HG03064 (cell line): Measurements from ENCODE around the gene ZNF329.

Source experiments
- ATAC-seq: cut with Tn5 transposase; IDR thresholded peaks from one replicate; pipeline ENCODE4 v1.9.1; 2021; ENCODE audit warnings: low read depth; ENCODE audit not compliant: unreplicated experiment

Gene ZNF329

DNA sequence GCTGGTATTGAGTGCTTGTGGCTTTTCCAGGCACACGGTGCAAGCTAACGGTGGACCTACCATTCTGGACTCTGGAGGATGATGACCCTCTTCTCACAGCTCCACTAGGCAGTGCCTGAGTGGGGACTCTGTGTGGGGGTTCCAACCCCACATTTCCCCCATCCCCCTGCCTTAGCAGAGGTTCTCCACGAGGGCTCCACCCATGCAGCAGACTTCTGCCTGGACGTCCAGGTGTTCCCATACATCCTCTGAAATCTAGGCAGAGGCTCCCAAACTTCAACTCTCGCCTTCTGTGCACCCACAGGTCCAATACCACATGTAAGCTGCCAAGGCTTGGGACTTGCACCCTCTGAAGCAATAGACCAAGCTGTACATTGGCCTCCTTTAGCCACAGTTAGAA lies 27.2 kb downstream of the ZNF329 start:
- ATAC-seq = no peak

DNA sequence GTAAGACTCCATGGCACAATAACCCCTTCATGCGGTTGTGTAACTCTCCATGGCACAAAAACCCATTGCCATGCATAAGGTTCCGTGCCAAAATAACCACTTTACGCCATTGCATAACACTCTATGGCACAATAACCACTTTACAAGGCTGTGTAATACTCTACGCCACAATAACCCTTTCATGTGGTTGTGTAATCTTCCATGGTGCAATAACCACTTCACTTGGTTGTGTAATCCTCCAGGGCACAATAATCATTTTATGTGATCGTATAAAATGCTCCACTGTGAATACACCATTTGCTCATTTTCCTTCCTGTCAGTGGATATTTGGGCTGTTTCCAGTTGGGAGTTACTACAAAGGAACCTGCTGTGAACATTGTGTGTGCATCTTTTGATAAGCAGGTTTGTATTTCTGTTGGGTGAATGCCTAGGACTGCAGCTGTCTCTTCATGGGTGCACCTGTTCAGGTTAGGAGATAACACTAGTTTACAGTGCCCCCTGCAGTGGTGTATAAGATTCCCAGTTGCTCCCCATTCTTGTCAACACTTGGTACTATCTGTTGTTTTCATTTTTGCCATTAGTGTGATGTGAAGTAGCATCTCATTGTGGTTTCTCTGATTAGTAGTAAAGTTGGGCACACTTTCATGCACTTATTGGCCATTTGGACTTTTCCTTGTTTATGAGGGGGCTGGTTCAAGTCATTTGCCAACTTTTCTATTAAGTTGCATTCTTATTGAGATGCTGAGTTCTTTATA lies 31.4 kb downstream of the ZNF329 start:
- ATAC-seq = no peak

DNA sequence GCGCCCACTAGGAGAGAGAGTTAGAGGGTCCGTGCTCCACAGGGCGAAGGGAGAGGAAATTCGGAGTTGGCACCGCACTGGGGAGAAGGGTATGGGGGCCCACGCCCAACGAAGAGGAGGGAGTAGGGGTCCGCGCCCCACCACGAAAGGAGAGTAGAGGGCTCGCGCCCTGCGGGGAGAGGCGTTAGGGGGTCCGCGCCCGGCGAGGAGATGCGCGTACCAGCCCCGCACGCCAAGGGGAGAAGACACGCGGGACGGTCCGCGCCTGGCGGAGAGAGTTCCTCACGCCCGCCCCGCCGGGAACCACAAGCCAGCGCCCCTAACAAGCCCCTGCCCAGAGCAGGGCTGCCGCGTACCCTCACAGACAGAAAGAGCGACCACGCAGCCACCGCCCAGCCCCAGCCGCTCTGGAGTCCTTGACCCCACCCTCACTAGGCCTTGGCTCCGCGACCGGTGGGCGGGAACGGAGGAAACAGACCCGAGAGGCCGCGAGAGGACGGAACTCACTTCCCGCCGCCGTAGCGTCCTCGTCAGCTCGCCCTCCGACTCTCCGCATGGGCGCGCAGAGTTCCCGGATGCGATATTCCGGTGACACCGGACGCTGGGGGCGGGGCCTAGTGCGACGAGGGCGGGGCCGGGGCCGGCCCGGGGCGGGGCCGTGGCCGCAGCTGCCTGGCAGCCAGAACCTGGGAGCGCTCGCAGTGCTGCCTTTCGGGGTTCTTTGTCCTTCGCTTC lies 32.6 kb downstream of the ZNF329 start:
- ATAC-seq = no peak

DNA sequence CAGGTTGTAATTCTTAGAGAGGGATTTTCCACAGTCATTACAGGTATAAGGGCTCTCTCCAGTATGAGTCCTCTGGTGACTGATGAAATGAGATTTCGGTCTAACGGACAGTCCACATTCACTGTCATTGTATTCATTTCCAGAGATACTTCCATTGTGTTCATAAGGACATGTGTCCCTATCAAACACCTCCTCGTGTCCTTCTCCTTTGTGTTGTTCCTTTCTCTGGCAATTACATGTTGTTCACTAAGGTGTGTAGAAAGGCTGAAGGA lies 42.1 kb downstream of the ZNF329 start:
- no peak for ATAC-seq

DNA sequence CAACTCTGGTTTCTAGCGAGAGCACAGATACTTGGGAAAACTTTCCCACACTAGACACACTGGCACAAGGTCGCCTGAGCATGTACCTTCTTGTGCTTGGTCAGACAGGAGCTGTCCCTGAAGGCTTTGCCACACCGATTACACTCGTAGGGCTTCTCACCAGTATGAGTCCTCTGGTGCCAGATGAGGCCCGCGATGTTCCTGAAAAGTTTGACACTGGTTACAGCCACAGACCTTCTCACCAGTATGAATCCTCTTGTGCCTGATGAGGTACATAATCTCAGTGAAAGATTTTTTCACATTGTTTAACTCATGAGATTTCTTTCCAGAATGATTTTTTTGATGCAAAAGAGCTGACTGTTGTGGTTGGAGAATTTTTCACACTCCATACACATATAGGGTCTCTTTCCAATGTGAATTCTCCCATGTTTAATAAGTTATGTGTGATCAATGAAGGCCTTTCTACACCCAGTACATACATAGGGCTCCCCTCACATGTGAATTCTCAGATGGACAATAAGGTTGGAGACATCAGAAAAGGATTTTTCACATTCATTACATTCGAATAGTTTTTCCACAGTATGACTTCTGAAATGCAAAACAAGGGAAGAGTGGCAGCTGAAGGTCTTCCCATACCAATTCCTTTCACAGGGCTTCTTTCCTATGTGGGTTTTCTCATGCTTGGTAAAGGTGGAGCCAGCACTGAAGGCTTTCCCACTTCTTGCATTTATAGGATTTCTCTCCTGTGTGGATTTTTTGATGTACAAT lies 42.6 kb downstream of the ZNF329 start:
- no peak for ATAC-seq

DNA sequence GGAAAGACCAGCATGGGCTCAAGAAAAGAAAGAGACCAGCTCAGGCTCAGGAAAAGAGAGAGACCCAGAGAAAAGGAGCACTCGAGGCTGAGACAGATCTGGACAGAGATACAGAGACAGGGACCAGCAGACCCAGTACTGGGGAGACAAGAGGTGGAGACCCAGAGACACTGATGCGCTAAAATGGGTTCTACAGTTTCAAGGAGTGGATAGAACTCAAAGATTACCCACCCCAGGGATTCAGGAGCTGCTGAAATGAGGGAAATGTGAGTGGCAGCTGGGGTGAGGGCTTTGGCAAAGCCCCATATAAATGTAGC lies 51.9 kb downstream of the ZNF329 start:
- ATAC-seq = no peak

DNA sequence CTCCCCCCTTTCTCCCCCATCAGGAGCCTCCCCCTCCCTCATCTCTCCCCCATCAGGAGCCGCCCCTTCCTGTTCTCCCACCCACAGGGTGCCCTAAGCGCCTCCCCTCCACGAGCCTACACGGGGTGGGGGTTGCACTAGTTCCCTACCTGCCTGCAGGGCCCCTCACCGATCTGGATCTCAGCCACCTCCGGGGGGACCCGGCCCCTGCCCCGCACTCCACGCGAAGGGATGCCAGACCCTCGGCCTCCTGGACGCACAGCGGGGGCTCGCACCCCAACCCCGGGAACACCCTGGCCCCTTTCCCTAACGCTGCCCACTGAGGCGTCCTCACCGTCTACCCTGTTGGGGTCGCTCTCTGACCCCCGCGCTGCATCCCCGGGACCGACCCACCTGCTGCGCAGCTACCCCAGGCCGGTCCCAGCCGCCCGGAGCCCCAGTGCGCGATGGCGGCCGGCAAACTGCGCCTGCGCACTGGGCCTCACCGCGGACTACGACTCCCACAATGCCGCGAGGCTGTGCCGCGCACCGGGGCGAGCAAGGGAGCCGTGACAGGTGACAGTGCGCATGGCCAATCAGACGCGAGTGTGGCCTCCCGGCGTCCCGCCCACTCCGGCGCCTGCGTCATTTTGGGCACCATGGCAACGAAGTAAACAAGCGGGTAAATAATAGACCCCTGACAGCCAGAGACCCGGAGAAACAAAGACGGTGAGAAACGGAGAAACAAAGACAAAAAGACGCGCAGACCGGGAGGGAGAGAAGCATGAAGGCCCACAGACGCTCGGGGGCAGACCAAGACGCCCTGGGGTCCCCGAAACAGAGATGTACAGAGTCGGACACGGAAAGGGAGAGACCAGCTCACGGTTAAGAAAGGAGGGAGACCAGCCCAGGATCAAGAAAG lies 52.6 kb downstream of the ZNF329 start, which contains the start of gene ZSCAN18:
ZSCAN18 (minus strand) TSS at position 451 of the 901 bp plus-strand sequence. CDS start 7,964 bp downstream, outside the sequence.
- ATAC-seq = peak; percentile 69

DNA sequence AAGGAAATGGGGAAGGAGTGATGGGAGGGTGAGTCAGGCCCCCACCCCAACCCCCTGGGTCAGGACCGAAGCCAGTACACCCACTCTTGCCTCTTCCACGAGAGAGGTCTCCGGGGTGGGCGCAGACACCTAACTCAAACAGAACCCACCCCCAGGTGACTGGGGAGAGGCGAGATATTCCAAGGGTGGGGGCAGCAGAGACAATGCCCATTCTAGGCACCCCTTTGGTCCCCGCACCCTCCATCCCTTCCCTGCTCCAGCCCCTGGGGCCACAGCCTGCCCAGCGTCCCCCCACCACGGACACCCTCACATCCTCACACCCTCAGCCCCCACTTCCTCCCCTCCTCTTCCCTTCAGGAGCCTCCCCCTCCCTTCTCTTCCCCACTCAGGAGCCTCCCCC lies 53.2 kb downstream of the ZNF329 start:
- ATAC-seq = no peak

DNA sequence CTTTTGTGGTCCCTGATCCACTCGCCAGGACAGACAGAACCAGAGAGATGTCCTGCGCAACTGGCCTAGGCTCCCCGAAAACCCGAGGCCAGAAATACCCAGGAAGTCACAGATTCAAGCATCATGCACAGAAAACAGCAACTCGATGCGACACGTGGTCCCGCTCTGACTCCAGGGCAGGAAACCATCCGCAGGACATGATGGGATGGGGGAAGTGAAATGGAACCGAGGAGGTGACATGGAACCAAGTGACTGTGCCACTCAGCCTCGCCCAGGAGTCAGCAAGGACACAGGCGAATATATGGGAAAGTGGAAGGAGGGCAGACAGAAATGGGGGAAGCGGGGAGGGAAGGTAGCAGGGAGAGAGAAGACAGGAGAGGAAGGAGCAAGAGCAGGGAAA lies 53.7 kb downstream of the ZNF329 start:
- no peak for ATAC-seq

DNA sequence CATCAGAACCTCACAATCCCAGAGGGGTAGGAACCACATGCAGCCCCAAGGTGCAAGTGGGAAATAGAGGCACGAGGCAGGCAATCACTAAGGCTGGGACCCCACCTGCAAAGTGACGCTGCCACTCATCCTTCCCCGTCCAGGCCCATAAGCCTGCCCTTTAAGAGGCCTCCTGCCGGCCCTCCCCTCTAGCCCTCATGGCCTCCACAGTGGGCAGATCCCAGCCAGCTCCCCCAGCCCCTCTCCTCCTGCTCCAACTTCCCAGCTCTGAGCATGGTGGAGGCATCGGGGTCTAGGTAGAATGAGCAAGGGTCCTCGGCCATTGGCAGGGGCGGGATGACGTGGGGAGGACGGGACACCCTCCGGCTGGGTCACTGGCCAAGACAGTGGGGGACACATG lies 55.3 kb downstream of the ZNF329 start:
- no peak for ATAC-seq

DNA sequence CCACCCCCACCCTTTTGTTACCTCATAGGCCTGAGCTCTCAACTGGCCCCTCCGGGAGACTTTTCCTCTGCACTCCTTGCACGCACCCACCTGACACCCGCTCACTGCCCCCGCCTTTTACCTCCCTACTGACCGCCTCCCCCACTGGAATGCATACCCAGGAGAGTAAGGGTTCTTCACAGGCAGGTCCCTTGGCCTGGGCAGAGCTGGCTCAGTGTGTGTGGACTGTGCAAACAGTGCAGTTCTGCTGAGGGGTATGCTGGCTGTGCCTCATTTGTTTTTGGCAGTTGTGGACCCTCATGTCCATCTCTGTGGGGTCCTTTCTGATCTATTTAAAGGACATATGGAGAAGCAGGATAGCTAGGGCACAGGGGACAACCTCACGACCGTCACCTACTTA lies 57.5 kb downstream of the ZNF329 start:
- no peak for ATAC-seq

DNA sequence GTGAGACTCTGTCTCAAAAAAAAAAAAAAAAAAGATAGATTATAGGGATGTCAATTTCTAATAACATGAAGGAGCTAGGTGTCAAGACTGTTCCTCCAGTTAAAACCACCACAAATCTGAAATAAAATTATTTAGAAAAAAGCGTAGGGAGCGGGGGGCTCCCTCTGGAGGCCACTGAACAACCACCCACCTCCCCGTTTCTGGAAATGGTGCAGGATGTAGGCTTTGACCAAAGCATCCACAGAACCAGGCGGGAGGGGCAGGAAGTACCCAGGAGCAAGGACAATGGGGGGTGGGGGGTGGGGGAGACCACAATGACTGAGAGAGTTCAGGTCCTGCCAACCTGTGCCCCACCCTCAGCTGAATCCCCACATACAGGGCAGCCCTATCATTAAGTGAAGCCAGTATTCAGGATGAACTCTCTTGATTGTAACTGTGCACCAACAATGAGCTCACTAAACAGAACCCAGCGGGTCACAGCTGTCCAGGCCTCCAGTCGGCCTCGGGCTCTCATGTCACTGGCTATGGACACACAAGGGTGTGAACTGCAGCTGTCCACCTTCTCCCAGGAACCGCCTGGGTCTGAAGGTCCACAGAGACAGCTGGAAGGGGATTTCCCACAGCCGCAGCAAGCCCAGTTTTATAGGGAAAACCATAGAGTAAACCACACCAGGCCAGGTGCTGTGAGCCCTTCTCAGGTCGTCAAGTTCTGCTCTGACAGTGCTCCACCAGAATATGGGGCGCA lies 59.2 kb downstream of the ZNF329 start:
- ATAC-seq = no peak

DNA sequence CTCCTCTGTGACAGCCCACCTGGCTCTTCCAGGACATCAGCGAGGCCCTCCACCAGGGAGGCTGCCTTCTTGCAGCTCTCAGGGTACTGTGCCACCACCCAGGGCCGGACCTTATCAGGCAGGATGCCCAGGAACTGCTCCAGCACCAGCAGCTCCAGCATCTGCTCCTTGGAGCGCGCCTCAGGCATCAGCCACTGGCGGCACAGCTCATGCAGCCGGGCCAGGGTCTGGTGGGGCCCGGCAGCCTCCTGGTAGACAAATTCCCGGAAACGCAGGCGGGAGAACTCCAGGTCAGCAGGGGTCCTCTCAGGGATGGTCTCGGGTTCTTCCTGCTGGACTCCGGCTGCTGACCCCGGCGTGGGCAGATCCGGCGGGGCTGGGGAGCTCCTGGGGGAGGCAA lies 60.7 kb downstream of the ZNF329 start:
- ATAC-seq = no peak

DNA sequence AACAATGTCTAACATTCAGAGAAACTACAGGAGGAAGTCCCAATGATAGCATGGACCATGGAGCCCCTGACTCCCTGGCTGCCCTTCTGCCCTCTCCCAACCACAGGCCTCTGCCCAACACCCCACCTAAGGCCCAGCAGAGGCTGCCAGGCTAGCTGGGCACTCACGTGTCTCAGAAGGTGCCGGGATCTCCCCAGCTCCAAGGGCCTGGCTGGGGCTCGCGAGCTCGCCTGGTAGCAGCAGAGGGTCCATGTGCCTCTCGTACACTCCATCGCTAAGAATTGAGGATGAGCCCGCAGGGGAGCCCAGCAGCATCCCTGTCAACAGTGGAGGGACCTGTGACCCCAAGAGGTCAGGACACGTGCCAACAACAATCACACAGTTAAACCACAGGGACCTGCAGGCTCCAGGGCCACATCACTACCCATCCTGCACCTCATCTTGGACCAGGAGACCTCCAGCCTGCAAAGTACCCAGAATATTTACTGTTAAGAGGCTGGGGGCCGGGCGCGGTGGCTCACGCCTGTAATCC lies 62.0 kb downstream of the ZNF329 start:
- no peak for ATAC-seq

DNA sequence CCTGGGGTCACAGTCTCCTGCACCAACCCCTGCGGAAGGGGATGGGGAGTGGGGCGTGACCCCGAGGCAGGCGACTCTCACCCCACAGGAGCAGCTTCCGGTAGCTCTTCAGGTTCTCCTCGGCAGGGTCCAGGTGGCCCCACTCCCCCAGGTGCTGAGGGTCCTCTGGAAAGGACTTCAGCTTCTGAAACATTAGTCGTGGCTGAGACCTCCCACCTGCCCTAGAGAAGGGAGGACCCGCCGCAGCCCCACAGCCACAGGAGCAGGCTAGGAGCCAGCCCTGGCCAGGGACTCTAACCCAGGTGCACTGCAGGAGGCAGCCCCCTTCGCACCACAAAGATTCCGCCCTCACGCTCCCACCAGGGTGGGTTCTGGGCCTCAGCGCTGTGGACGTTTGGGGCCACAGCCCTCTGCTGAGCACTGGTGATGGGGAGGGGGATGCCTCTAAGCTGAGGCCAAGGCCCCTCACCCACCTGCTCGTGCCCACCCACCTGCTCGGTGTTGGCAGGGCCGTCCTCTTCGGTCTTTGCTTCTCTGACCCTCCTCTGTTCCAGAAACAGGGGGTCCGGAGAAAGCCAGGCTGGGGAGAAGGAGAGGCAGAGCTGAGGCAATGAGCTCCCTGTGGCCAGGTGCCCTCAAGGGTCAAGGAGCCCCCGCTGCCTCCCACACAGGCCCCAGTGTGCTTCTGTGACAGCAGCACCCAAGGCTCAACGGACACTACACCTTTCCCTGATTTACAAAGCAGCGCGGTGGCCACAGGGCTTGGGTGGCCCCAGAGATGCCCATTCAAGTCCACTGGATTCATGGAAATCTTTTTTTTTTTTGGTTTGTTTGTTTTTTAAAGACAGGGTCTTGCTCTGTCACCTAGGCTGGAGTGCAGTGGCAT lies 63.5 kb downstream of the ZNF329 start:
- ATAC-seq = no peak

DNA sequence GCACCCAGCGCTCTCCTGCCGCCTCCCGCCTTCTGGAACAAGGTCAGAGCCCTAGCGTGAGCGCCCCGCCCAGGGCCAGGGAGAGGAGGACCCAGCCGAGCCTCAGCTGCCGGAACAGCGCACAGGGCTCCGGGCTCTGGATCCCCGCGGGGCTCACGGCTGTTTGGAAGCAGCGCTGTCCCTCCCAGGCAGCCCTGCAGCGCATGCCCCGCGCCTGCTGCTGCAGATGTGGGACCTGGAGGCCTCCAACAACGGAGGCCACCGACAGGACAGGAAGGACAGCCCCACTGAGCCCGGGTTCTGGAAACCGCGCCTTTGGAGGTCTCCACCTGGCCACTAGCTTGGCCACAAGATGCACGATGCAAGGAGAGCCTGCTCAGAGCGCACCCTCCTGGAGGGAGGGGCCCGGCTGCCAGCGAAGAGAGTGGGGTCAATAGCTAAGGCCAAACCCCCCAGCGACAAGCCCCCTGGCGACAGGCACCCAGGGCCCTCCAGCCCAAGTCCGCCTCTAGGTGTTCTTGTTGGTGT lies 65.2 kb downstream of the ZNF329 start:
- no peak for ATAC-seq

DNA sequence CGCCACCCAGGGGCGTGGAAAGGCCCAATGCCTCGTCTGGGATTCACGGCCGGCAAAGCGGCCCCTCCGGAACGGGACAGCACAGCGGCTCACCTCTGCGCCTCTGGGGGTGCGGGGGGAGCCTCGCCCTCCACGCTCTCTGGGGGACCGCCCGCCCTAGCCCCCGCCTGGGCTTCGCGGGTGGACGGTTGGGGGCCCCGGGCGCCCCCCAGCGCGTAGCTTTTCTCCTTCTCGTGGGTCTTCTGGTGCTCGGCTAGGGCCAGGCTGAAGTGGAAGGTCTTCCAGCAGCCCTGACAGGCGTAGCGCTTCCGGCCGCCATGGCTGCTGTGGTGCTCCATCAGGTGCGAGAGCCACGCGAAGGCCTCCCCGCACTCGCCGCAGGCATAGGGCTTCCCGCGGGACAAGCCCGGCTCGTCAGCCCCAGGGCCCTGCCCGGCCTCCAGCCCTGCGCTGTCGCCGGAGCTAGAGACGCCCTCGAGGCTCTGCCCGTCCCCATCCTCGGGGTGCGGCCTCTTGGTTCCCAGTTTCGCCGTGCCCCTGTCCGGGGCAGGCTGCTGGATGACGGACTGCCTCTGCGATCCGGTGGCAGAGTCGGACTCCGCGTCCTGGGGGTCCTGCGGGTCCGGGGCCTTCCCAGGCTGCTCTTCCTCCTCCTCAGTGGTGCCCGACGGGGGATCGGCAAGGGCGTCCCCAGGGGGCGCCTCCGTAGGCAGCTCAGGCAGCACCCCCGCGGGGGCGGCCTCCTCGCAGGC lies 65.8 kb downstream of the ZNF329 start:
- ATAC-seq = no peak

DNA sequence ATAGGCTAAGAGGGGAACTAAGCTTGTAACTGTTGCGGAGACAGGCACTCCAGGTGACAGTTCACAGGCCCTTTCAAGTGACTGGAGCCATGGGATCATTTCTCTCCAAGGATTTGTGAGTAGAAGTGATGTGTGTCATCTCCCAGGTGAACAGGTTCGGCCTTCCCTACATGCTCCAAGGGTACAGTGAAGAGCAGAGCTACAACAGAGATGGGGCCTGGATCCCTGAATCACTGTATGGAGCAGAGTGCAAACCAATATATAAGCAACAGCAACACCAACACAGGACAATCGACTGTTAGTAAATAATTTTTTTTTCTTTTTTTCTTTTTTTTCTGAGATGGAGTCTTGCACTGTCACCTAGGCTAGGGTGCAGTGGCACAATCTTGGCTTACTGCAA lies 67.6 kb downstream of the ZNF329 start:
- ATAC-seq = no peak
